Hepatocyte (in vitro differentiated cells): Measurements from ENCODE around the gene SCT. TPM values are rescaled to one million over a fixed set of nuclear protein-coding genes. Genes with fewer than 3 reads are reported as not detected.

Experiments used
- DNase-seq: peaks from one replicate; pipeline ENCODE4 v3.0.0-alpha.2; 2016; ENCODE audit warnings: low spot score
- H2AFZ ChIP-seq: fragments of 200-600 bp; sonication (generic); 2 replicates; pipeline ENCODE4 v1.6.0; 2016; ENCODE audit warnings: antibody characterized with exemption, mild to moderate bottlenecking
- H3K27ac ChIP-seq: fragments of 200-600 bp; sonication (generic); 2 replicates; pipeline ENCODE4 v1.5.1; 2016; ENCODE audit warnings: mild to moderate bottlenecking
- H3K27me3 ChIP-seq: fragments of 200-600 bp; sonication (generic); 2 replicates; pipeline ENCODE4 v1.6.1; 2016
- H3K36me3 ChIP-seq: fragments of 200-600 bp; sonication (generic); replicated peaks from 2 replicates; pipeline ENCODE4 v1.5.1; 2016; ENCODE audit warnings: low read depth; ENCODE audit not compliant: insufficient read depth
- H3K4me1 ChIP-seq: fragments of 200-600 bp; sonication (generic); 2 replicates; pipeline ENCODE4 v1.5.1; 2016; ENCODE audit warnings: mild to moderate bottlenecking, moderate library complexity; ENCODE audit not compliant: insufficient read depth
- H3K4me2 ChIP-seq: fragments of 200-600 bp; sonication (generic); 2 replicates; pipeline ENCODE4 v1.6.0; 2016
- H3K4me3 ChIP-seq: fragments of 200-600 bp; sonication (generic); 2 replicates; pipeline ENCODE4 v1.5.1; 2016; ENCODE audit warnings: mild to moderate bottlenecking
- H3K79me2 ChIP-seq: fragments of 200-600 bp; sonication (generic); 2 replicates; pipeline ENCODE4 v1.6.0; 2017; ENCODE audit warnings: mild to moderate bottlenecking
- H3K9me2 ChIP-seq: fragments of 200-600 bp; sonication (generic); replicated peaks from 2 replicates; pipeline ENCODE4 v1.6.0; 2017; ENCODE audit warnings: mild to moderate bottlenecking; ENCODE audit not compliant: insufficient read depth
- H3K9me3 ChIP-seq: fragments of 200-600 bp; sonication (generic); 2 replicates; pipeline ENCODE4 v1.5.1; 2016; ENCODE audit warnings: low read depth, mild to moderate bottlenecking
- H4K20me1 ChIP-seq: fragments of 200-600 bp; sonication (generic); 2 replicates; pipeline ENCODE4 v1.6.0; 2016; ENCODE audit warnings: mild to moderate bottlenecking; ENCODE audit not compliant: insufficient read depth, poor library complexity, severe bottlenecking
- CTCF ChIP-seq: fragments of 200-600 bp; sonication (generic); IDR thresholded peaks from 2 replicates; pipeline ENCODE4 v1.5.1; 2016; ENCODE audit warnings: antibody characterized with exemption, mild to moderate bottlenecking; ENCODE audit not compliant: poor library complexity
- EZH2 ChIP-seq: fragments of 200-600 bp; sonication (generic); IDR thresholded peaks from 2 replicates; pipeline ENCODE4 v1.6.1; 2016; ENCODE audit warnings: antibody characterized with exemption, mild to moderate bottlenecking, borderline replicate concordance
- EZH2phosphoT487 ChIP-seq: fragments of 200-600 bp; sonication (generic); IDR thresholded peaks from one replicate; pipeline ENCODE4 v1.6.1; 2018; ENCODE audit warnings: antibody characterized with exemption, mild to moderate bottlenecking, low read depth, moderate library complexity; ENCODE audit not compliant: unreplicated experiment, severe bottlenecking
- WGBS: methylation state at CpG from one replicate; pipeline ENCODE4 v1.1.6; 2016; ENCODE audit warnings: low lambda C conversion rate; ENCODE audit errors: missing lambda C conversion rate; 5-methylcytosine and 5-hydroxymethylcytosine counted together
- polyA plus RNA-seq: library from polyadenylated mRNA; unstranded; fragments of >200 nt; fragmentation: Nextera tagmentation; extraction: Ambion mirVana; gene quantifications from 2 replicates; pipeline ENCODE4 v1.2.1, GENCODE V29; 2016
- total RNA-seq: library from RNA; depleted of rRNA; stranded (reverse); fragments of >200 nt; gene quantifications from 2 replicates; pipeline ENCODE4 v1.2.3, GENCODE V29; 2014

The SCT gene
- total and polyA plus RNA-seq, 2 experiments from 2014 or later: 21.7 TPM; not detected in 1

DNA sequence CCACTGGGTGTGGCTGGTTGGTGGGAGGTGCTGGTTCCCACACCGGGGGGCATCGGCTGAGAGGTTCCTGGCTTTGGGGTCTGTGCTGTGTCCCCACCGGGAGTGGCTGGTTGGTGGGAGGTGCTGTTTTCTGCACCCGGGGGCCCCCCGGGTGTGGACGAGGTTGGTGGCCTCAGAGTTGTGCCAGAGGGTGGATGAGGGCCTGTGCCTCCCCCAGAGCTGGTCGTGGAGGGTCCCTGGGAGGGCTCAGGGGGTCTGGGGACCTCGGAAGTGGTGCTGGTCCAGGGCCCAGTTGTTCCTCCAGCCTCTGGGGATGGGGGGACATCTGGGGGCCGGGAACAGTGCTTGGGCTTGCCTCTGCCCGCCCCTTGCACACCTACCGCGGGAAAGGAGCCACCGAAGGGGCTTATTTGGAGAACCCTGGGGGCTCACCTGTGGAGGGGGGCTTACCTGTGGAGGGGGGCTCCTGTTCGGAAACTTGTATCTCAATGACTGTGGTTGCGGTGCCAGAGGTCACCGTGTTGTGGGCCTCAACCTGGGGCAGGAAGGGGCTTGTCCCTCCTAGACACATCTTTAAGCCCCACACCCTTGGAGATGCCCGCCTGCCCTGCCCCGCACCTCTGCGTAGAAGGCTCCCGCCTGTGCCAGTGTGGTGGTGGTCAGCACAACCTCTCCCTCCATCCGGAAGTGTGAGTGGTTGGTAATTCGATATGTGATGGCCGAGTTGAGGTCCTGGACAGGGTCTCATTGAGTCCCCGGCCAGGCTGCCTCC, 7.9 kb downstream of the SCT start:
- no peaks in the 10 kb centered on the region for H3K36me3 ChIP-seq
- 92% methylated on average over 21 of the region's 24 CpGs for WGBS

GRCh38 chr11:617912-618682, 8.9 kb downstream of the SCT start:
- H3K4me1 ChIP-seq: peaks cover 14% of the 10 kb centered on the region
- H2AFZ ChIP-seq: no peak overlapping the region
- H3K27ac ChIP-seq: no peak overlapping the region
- H3K9me2 ChIP-seq: no peaks in the 10 kb centered on the region
- peaks cover 15% of the 10 kb centered on the region for H4K20me1 ChIP-seq
- DNase-seq: no peak
- no peaks in the 10 kb centered on the region for H3K36me3 ChIP-seq
- H3K4me2 ChIP-seq: no peak overlapping the region
- H3K4me3 ChIP-seq: no peak overlapping the region
- TF ChIP-seq CTCF: no peak
- H3K79me2 ChIP-seq: no peaks in the 10 kb centered on the region
- H3K9me3 ChIP-seq: no peaks in the 10 kb centered on the region
- WGBS: 92% methylated on average over 24 of the region's 25 CpGs
- H3K27me3 ChIP-seq: no peaks in the 10 kb centered on the region

More for the DNA sequence above, 7.9 kb downstream of the SCT start:
- Histone ChIP-seq H4K20me1 (peaks cover 9% of the 10 kb centered on the region), H3K79me2 (no peaks in the 10 kb centered on the region), H3K4me1 (peaks cover 10% of the 10 kb centered on the region), H3K9me3 (no peaks in the 10 kb centered on the region), H3K4me3 (no peak overlapping the region), H2AFZ (no peak overlapping the region), H3K27ac (no peak overlapping the region), H3K4me2 (no peak overlapping the region), H3K27me3 (no peaks in the 10 kb centered on the region), H3K9me2 (no peaks in the 10 kb centered on the region)
- no peak for DNase-seq
- TF ChIP-seq EZH2phosphoT487: no peak
- no peak for TF ChIP-seq EZH2
- no peak for TF ChIP-seq CTCF

DNA sequence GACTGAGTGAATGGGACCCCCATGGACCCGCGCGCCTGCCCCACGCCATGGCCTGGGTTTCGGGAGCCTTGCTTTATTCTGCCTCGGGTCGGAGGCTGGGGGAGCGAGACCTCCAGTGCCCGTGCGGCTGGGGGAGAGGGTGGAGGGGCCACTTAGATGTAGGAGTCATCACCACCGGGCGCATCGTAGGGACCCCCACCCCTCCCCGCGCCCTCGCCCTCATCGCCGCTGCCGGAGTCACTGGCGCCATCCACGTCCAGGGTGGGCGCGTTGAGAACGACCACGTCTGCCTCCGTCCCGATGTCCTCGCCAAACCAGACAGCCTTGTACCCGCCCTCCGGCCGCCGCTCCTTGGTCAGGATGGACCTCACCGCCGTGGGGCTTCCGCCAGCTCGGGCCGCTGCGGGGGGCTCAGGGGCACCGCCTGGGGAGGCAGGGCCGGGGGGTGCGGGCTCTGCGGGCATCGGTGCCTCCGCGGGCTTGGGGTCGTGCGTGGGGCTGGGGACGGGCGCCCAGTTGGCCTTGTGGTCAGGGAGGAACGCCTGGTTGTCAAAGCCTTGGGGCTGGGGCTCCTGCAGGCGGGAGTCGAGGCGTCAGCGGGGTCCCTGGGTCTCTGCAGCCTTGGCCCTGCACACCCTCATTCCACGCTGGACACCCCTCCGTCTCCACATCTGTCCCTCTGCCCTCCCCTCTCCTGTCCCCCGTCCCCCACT, 9.6 kb downstream of the SCT start:
- no peak overlapping the region for H3K27ac ChIP-seq
- TF ChIP-seq EZH2phosphoT487: no peak
- no peak for TF ChIP-seq EZH2
- TF ChIP-seq CTCF: no peak
- H3K36me3 ChIP-seq: no peaks in the 10 kb centered on the region
- H4K20me1 ChIP-seq: peaks cover 23% of the 10 kb centered on the region
- no peak overlapping the region for H3K4me3 ChIP-seq
- peaks cover 14% of the 10 kb centered on the region for H3K4me1 ChIP-seq
- no peaks in the 10 kb centered on the region for H3K9me3 ChIP-seq
- no peak overlapping the region for H2AFZ ChIP-seq
- DNase-seq: no peak
- no peaks in the 10 kb centered on the region for H3K27me3 ChIP-seq
- H3K4me2 ChIP-seq: no peak overlapping the region
- no peaks in the 10 kb centered on the region for H3K79me2 ChIP-seq
- no peaks in the 10 kb centered on the region for H3K9me2 ChIP-seq
- WGBS: 92% methylated on average over 25 of the region's 57 CpGs
